DOHH2 (cell line): Measurements from ENCODE around the gene SORBS1.

Source experiments
- H3F3A ChIP-seq: fragments of 200-600 bp; sonication (generic), shearing (Covaris generic); 2 replicates; pipeline ENCODE4 v1.6.0; 2016; ENCODE audit warnings: antibody characterized with exemption, mild to moderate bottlenecking; ENCODE audit not compliant: control insufficient read depth, insufficient read depth
- H3K27ac ChIP-seq: fragments of 200-600 bp; sonication (generic); 2 replicates; pipeline ENCODE4 v1.5.1; 2014; ENCODE audit warnings: low read depth, mild to moderate bottlenecking, low read length, moderate library complexity
- H3K27me3 ChIP-seq: fragments of 200-600 bp; sonication (generic); 2 replicates; pipeline ENCODE4 v1.6.1; 2014; ENCODE audit warnings: mild to moderate bottlenecking, low read length, mixed read lengths; ENCODE audit not compliant: control insufficient read depth
- H3K36me3 ChIP-seq: fragments of 200-600 bp; sonication (generic); 2 replicates; pipeline ENCODE4 v1.6.1; 2014; ENCODE audit warnings: mild to moderate bottlenecking, low read length, moderate library complexity, mixed read lengths; ENCODE audit not compliant: control insufficient read depth
- H3K4me1 ChIP-seq: fragments of 200-600 bp; sonication (generic); 2 replicates; pipeline ENCODE4 v1.6.1; 2014; ENCODE audit warnings: mild to moderate bottlenecking, low read length, mixed read lengths; ENCODE audit not compliant: control insufficient read depth
- H3K4me2 ChIP-seq: fragments of 200-600 bp; sonication (generic); 2 replicates; pipeline ENCODE4 v1.6.0; 2014; ENCODE audit warnings: mild to moderate bottlenecking, low read length, moderate library complexity
- H3K4me3 ChIP-seq: fragments of 200-600 bp; sonication (generic); 2 replicates; pipeline ENCODE4 v1.5.1; 2014; ENCODE audit warnings: mild to moderate bottlenecking, low read length, mixed read lengths
- H3K79me2 ChIP-seq: fragments of 200-600 bp; sonication (generic); 2 replicates; pipeline ENCODE4 v1.6.1; 2014; ENCODE audit warnings: mild to moderate bottlenecking, low read length, mixed read lengths; ENCODE audit not compliant: control insufficient read depth
- H3K9me2 ChIP-seq: fragments of 200-600 bp; sonication (generic); replicated peaks from 2 replicates; pipeline ENCODE4 v1.6.1; 2014; ENCODE audit warnings: mild to moderate bottlenecking, low read length, mixed read lengths; ENCODE audit not compliant: control insufficient read depth
- H3K9me3 ChIP-seq: fragments of 200-600 bp; sonication (generic); 2 replicates; pipeline ENCODE4 v1.6.1; 2014; ENCODE audit warnings: antibody characterized with exemption, low read length, mixed read lengths; ENCODE audit not compliant: control insufficient read depth, insufficient read depth
- H4K20me1 ChIP-seq: fragments of 200-600 bp; sonication (generic); 2 replicates; pipeline ENCODE4 v1.6.0; 2014; ENCODE audit warnings: low read depth, mild to moderate bottlenecking, antibody characterized with exemption, low read length, moderate library complexity; ENCODE audit not compliant: control insufficient read depth, insufficient read depth
- CTCF ChIP-seq: fragments of 200-600 bp; sonication (generic); IDR thresholded peaks from one replicate; pipeline ENCODE4 v1.5.1; 2014; ENCODE audit warnings: antibody characterized with exemption, mild to moderate bottlenecking, low read depth, low read length; ENCODE audit not compliant: poor library complexity, severe bottlenecking
- EZH2phosphoT487 ChIP-seq: fragments of 200-600 bp; sonication (generic); IDR thresholded peaks from 2 replicates; pipeline ENCODE4 v1.6.1; 2017; ENCODE audit warnings: borderline replicate concordance, mild to moderate bottlenecking, antibody characterized with exemption, low read length, moderate library complexity, mixed read lengths

The SORBS1 gene

GRCh38 chr10:95478185-95478584, 83.0 kb downstream of the SORBS1 start:
- no peak overlapping the region for H3K4me3 ChIP-seq
- no peak overlapping the region for H3K27ac ChIP-seq
- no peaks in the 10 kb centered on the region for H3K4me1 ChIP-seq
- H3F3A ChIP-seq, result no peaks in the 10 kb centered on the region
- H3K36me3 ChIP-seq, result no peaks in the 10 kb centered on the region
- H4K20me1 ChIP-seq, result no peaks in the 10 kb centered on the region
- H3K9me3 ChIP-seq, result no peaks in the 10 kb centered on the region
- H3K9me2 ChIP-seq, result no peaks in the 10 kb centered on the region
- peaks cover 35% of the 10 kb centered on the region for H3K27me3 ChIP-seq
- TF ChIP-seq EZH2phosphoT487, result no peak
- TF ChIP-seq CTCF, result no peak
- no peak overlapping the region for H3K4me2 ChIP-seq
- no peaks in the 10 kb centered on the region for H3K79me2 ChIP-seq

GRCh38 chr10:95477175-95477520, 84.0 kb downstream of the SORBS1 start:
- Histone ChIP-seq H3K27me3 (peaks cover 35% of the 10 kb centered on the region), H3F3A (no peaks in the 10 kb centered on the region), H3K27ac (no peak overlapping the region), H3K36me3 (no peaks in the 10 kb centered on the region), H3K79me2 (no peaks in the 10 kb centered on the region), H3K4me1 (no peaks in the 10 kb centered on the region), H3K4me3 (no peak overlapping the region), H4K20me1 (no peaks in the 10 kb centered on the region), H3K4me2 (no peak overlapping the region), H3K9me3 (no peaks in the 10 kb centered on the region), H3K9me2 (no peaks in the 10 kb centered on the region)
- TF ChIP-seq CTCF (no peak), EZH2phosphoT487 (no peak)

- Histone ChIP-seq H3F3A (no peaks in the 10 kb centered on the region), H3K79me2 (no peaks in the 10 kb centered on the region), H3K27ac (no peak overlapping the region), H3K27me3 (peaks cover 35% of the 10 kb centered on the region), H3K4me2 (no peak overlapping the region), H3K36me3 (no peaks in the 10 kb centered on the region), H4K20me1 (no peaks in the 10 kb centered on the region), H3K9me2 (no peaks in the 10 kb centered on the region), H3K4me3 (no peak overlapping the region), H3K9me3 (no peaks in the 10 kb centered on the region), H3K4me1 (no peaks in the 10 kb centered on the region)
- TF ChIP-seq EZH2phosphoT487 (no peak), CTCF (no peak)
These were observed 84.5 kb downstream of the SORBS1 start for GRCh38 chr10:95476469-95477174.
